ENCODE measurements around the gene PUS1. TPM values are rescaled to one million over a fixed set of nuclear protein-coding genes. Genes with fewer than 3 reads are reported as not detected.
"Not testable (repeated sequence)": the region's sequence is repeated elsewhere in the genome, so short reads cannot be mapped to it uniquely, and the experiment has no call there.

Gene PUS1
- total RNA-seq, 2 donors from 2014 or later, result 23.6 TPM

DNA sequence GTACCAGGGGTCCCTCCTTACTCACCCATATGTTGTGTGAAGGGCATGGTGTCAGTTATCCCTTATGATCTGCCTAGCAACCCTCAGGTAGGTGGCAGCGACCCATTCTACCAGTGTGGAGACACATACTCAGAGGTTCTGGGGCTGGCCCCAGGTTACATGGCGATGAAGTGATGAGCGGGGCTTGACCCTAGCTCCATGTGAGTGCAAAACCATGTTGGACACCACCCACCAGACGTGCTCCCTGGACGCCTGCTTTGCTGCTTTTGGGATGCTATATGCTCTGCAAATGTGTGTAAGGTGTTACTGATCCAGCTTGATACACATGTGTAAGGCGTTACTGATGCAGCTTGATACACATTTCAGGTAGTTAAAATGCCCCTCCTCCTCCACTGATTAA lies 54.0 kb downstream of the PUS1 start:
- Mint-ChIP-seq H3K36me3 (ENCODE audit: low read depth) (peaks cover 15% of the 10 kb centered on the region), H3K27me3 (no peaks in the 10 kb centered on the region), H3K4me3 (no peak overlapping the region), H3K4me1 (peaks cover 7% of the 10 kb centered on the region), H3K27ac (no peak overlapping the region)
- no peak for ATAC-seq
- DNase-seq, result no peak
- no peaks in the 10 kb centered on the region for H3K9me3 ChIP-seq (ENCODE audit: control insufficient read depth, low read length, poor library complexity, severe bottlenecking)

DNA sequence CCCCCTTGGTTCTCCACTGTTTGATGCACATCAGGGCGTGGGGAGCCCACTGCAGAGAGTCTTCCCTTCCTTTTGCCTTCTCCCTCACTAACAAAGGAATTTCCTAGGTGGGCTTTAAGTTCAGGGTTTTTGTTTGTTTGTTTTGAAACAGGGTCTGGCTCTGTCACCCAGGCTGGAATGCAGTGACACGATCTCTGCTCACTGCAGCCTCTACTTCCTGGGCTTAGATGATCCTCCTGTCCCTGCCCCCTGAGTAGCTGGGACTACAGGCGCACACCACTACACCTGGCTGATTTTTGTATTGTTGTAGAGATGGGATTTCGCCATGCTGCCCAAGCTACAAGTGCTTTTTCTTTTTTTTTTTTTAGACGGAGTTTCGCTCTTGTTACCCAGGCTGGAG lies 54.5 kb downstream of the PUS1 start:
- Mint-ChIP-seq H3K36me3 (ENCODE audit: low read depth) (peaks cover 15% of the 10 kb centered on the region), H3K27ac (no peak overlapping the region), H3K4me3 (no peak overlapping the region), H3K27me3 (no peaks in the 10 kb centered on the region), H3K4me1 (peaks cover 5% of the 10 kb centered on the region)
- ATAC-seq (no peak), DNase-seq (no peak)
- no peaks in the 10 kb centered on the region for H3K9me3 ChIP-seq (ENCODE audit: control insufficient read depth, low read length, poor library complexity, severe bottlenecking)

DNA sequence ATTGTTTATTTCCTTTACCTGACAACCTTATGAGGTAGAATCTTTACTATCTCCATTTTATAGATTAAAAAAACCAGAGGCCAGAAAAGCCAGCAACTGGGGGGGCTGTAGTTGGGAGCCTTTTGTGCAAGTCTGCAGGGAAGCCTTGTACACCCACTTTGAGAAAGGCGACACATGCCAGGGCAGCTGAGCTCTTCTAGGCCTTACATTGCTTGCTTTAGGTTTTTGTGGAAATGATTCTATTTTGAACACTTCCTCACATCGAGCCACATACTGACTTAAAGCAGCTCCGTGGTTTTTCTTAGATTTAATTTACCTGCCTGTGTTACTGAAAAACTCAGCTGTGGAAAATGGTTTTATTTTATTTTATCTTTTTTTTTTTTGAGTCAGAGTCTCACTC lies 55.3 kb downstream of the PUS1 start:
- Mint-ChIP-seq H3K27ac (no peak overlapping the region), H3K27me3 (no peaks in the 10 kb centered on the region), H3K36me3 (ENCODE audit: low read depth) (peaks cover 17% of the 10 kb centered on the region), H3K4me1 (peaks cover 5% of the 10 kb centered on the region), H3K4me3 (no peak overlapping the region)
- no peaks in the 10 kb centered on the region for H3K9me3 ChIP-seq (ENCODE audit: control insufficient read depth, low read length, poor library complexity, severe bottlenecking)
- DNase-seq (no peak), ATAC-seq (no peak)

DNA sequence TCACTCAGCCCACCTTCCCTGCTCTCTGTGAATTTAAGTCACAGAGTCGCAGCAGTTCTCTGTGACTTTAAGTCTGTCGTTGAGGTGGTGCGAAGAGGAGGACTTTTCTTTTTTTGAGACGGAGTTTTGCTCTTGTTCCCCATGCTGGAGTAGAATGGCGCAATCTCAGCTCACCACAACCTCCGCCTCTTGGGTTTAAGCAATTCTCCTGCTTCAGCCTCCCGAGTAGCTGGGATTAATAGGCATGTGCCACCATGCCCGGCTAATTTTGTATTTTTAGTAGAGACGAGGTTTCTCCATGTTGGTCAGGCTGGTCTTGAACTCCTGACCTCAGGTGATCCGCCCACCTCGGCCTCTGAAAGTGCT lies 56.4 kb downstream of the PUS1 start:
- DNase-seq; H3K9me3 ChIP-seq (ENCODE audit: control insufficient read depth, low read length, poor library complexity, severe bottlenecking); H3K4me3 Mint-ChIP-seq; H3K27me3 Mint-ChIP-seq; H3K27ac Mint-ChIP-seq; H3K4me1 Mint-ChIP-seq; ATAC-seq: not testable (repeated sequence)
- peaks cover 20% of the 10 kb centered on the region for H3K36me3 Mint-ChIP-seq (ENCODE audit: low read depth)

DNA sequence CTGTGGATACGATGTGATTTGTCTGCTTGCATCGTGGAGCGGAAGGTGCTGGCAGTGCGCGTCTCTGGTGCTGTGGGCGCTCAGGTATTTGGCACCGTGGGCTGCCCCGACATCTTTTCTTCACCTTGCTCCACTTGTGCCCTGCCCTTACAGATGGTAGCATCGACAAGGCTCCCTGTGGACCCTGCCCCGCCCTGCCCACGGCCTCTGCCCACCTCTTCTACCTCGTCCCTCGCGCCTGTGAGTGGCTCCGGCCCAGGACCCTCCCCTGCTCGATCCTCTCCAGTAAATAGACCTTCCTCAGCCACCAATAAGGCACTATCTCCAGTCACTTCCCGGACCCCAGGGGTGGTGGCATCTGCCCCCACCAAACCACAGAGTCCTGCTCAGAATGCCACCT lies 57.3 kb downstream of the PUS1 start:
- no peak overlapping the region for H3K4me3 Mint-ChIP-seq
- DNase-seq (no peak), ATAC-seq (no peak)
- no peaks in the 10 kb centered on the region for H3K4me1 Mint-ChIP-seq
- peaks cover 17% of the 10 kb centered on the region for H3K36me3 Mint-ChIP-seq (ENCODE audit: low read depth)
- no peaks in the 10 kb centered on the region for H3K27me3 Mint-ChIP-seq
- H3K9me3 ChIP-seq (ENCODE audit: control insufficient read depth, low read length, poor library complexity, severe bottlenecking), result no peaks in the 10 kb centered on the region
- H3K27ac Mint-ChIP-seq, result no peak overlapping the region

DNA sequence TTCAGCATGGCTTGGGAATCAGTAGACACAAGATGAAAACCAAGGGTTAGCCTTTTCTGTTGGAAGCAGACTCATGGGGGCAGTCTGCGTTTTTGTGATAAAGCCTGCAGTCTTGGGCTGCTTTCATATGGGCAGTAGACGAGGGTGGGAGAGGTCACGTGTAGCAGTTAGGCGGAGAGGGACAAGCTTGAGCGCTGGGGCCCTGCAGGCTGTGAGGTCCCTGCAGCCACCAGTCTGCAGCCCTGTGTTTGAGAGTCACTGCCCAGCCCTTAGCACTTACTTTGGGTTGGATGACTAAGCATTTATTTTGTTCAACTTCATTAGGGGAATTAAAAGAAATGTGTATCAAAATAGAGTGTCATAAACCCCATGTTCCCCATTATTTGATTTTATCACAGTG lies 57.8 kb downstream of the PUS1 start:
- Mint-ChIP-seq H3K4me3 (no peak overlapping the region), H3K4me1 (no peaks in the 10 kb centered on the region), H3K27me3 (no peaks in the 10 kb centered on the region), H3K36me3 (ENCODE audit: low read depth) (peaks cover 14% of the 10 kb centered on the region), H3K27ac (peak overlapping the region; percentile 6)
- H3K9me3 ChIP-seq (ENCODE audit: control insufficient read depth, low read length, poor library complexity, severe bottlenecking), result no peaks in the 10 kb centered on the region
- DNase-seq (no peak), ATAC-seq (no peak)

DNA sequence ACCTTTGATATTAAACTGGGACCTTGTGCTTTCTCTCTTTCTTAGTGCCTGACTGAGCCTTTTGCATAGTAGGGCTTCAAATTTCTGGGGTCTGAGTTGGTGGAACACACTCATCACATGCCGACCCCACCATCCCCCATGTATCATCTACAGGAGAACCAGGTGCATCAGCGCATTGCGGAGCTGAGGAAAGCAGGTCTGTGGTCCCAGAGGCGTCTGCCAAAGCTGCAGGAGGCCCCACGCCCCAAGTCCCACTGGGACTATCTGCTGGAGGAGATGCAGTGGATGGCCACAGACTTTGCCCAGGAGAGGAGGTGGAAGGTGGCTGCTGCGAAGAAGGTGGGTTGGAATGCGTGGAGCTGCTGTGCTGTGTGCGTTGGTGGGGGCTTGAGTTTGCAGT lies 58.5 kb downstream of the PUS1 start:
- no peak for ATAC-seq
- no peak for DNase-seq
- Mint-ChIP-seq H3K36me3 (ENCODE audit: low read depth) (peaks cover 16% of the 10 kb centered on the region), H3K4me3 (no peak overlapping the region), H3K4me1 (no peaks in the 10 kb centered on the region), H3K27me3 (no peaks in the 10 kb centered on the region), H3K27ac (peak overlapping the region; percentile 6)
- no peaks in the 10 kb centered on the region for H3K9me3 ChIP-seq (ENCODE audit: control insufficient read depth, low read length, poor library complexity, severe bottlenecking)

DNA sequence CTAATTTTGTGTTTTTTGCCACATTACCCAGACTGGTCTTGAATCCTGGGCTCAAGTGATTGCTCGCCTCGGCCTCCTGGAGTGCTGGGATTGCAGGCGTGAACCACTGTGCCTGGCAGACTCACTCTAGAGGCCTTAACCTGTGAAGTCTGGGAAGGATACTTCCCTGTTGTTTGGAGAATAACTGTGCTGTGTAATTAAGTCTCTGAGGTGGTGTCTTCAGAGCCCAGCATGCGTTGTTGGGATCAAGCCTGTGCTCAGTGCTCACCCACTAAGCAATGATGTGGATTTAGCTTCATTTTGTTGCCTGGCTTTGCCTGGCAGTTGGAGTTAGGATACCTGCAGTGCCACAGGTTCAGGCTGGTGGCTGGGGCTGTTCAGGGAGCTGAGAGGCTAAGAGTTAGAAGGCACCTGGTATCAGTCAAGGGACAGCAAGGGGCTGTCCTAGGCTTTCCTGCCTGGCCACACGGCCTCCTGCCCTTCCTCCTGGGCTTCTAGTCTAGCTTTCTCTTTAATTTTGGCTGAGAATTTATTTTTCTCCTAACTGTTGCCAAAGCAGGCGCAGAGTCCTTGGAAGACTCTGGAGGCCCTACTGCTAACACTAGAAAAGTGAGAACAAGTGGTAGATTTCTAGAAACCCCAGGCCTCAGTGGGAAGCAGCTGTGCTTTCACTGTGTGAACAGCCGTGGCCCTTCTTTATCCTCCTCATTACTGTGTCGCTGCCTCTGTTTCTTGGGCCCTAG lies 59.1 kb downstream of the PUS1 start:
- DNase-seq, result no peak
- no peaks in the 10 kb centered on the region for H3K4me1 Mint-ChIP-seq
- no peaks in the 10 kb centered on the region for H3K9me3 ChIP-seq (ENCODE audit: control insufficient read depth, low read length, poor library complexity, severe bottlenecking)
- peaks cover 17% of the 10 kb centered on the region for H3K36me3 Mint-ChIP-seq (ENCODE audit: low read depth)
- H3K4me3 Mint-ChIP-seq, result no peak overlapping the region
- H3K27me3 Mint-ChIP-seq, result no peaks in the 10 kb centered on the region
- H3K27ac Mint-ChIP-seq, result peak overlapping the region; percentile 6
- ATAC-seq, result no peak

DNA sequence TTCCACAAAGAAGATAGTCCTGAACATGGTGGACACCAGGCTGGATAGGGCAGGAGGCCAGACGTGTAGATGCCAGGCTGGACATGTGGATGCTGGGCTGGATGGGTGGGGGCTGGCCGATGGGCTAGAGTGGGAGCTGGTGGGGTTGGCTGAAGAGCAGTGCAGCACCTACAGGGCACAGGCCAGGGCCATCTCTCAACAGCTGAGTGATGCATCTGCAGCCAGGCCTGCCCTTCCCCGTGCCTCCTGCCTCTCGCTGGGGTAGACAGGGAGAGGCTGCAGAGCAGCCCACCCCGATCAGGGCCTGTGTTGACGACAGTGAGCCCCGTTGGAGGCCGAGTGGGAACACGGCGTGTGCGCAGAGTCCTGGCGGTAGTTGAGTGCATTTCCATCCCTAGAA lies 59.9 kb downstream of the PUS1 start:
- H3K27ac Mint-ChIP-seq, result peak overlapping the region; percentile 11
- DNase-seq, result no peak
- no peaks in the 10 kb centered on the region for H3K27me3 Mint-ChIP-seq
- no peak overlapping the region for H3K4me3 Mint-ChIP-seq
- no peak for ATAC-seq
- H3K9me3 ChIP-seq (ENCODE audit: control insufficient read depth, low read length, poor library complexity, severe bottlenecking), result no peaks in the 10 kb centered on the region
- peaks cover 7% of the 10 kb centered on the region for H3K4me1 Mint-ChIP-seq
- peaks cover 21% of the 10 kb centered on the region for H3K36me3 Mint-ChIP-seq (ENCODE audit: low read depth)

DNA sequence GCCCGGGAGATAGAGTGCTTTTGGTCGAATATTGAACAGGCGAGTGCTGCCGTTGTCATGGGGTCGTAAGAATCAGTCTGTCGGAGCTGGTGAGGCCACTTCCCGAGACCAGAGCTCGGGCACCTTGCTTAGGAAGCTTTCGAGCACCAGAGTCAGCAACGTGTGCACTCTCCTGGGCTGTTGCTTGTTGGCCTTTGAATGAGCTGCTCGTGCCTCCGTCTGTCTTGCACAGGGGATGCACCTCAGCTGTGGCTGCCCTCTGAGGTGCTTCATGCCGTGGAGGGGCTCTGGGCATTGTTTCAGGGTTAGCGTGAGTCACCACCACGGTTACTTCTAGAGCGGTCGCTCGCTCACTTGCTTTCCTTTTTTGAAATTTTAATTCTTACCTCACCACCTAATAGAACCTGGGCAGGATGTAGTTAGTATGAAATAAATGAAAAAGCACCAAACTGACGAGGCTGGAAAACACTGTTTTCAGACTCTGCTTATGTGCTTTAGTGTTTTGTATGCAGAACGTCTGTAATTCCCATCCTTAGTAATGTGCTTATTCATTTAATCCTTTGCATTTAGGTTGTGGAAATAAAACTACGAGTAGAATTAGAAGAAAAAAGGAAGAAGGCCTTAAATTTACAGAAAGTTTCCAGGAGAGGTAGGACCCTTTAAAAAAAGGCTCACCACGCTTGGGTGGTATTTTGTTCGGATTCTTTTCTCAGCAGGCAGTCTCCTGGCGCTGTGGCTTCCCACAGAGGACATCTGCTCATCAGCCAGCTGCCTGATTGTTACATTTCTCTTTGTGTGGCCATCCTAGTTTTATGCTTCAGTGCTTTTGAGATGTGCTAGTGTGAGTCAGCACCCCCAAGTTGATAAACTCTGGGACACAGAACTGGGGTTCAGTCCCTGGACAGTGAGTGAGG lies 61.2 kb downstream of the PUS1 start:
- Mint-ChIP-seq H3K36me3 (ENCODE audit: low read depth) (peaks cover 25% of the 10 kb centered on the region), H3K27ac (peak overlapping the region; percentile 51)

DNA sequence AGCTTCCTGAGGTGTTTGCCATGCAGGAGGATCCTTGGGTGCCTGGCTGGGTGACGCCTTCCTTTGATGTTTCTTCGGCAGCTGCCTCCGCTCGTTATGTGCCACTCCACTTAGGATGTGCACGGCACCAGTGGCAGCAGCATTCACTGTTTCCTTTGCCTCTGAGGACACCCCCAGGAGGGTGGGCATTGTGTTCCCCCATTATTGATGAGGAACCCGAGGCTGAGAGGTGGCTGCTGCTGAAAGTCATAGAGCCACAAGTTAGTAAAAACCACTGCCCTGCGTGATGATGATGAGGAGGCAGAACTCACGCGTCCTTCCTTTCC lies 61.9 kb downstream of the PUS1 start:
- Mint-ChIP-seq H3K27ac (peak overlapping the region; percentile 51), H3K36me3 (ENCODE audit: low read depth) (peaks cover 25% of the 10 kb centered on the region), H3K27me3 (no peaks in the 10 kb centered on the region), H3K4me1 (peaks cover 10% of the 10 kb centered on the region), H3K4me3 (no peak overlapping the region)
- no peaks in the 10 kb centered on the region for H3K9me3 ChIP-seq (ENCODE audit: control insufficient read depth, low read length, poor library complexity, severe bottlenecking)
- ATAC-seq (no peak), DNase-seq (no peak)

More for the DNA sequence above, 61.2 kb downstream of the PUS1 start:
- ATAC-seq (no peak), DNase-seq (no peak)
- Mint-ChIP-seq H3K27me3 (no peaks in the 10 kb centered on the region), H3K4me1 (peaks cover 10% of the 10 kb centered on the region), H3K4me3 (no peak overlapping the region)
- H3K9me3 ChIP-seq (ENCODE audit: control insufficient read depth, low read length, poor library complexity, severe bottlenecking), result no peaks in the 10 kb centered on the region

DNA sequence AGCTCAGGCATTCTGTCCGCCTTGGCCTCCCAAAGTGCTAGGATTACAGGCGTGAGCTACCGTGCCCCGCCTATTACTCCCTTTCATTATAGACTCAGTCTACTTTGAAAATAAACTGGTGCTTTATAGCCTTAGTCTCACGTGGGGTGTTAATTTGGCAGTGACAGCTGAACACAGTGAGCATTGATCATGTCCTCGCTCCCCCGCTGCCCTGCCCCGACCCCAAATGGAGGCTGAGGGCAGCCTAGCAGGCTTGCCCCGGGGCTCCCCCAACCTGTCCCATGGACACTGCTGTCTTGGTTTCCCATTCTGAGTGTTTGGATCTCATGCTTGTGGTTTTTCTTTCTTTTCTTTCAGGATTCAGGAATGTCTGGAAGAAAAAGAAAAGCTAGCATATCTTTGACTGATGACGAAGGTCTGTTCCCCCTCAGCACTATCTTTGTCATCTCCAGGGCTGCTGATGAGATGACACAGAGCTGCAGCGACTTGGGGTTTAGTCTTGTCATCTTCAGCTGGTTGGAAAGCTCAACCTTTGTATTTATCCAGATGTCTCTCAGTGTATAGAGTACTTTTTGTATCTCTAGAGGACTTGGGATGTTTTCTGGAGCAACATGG lies 62.8 kb downstream of the PUS1 start:
- H3K36me3 Mint-ChIP-seq (ENCODE audit: low read depth), result peaks cover 25% of the 10 kb centered on the region
- H3K27me3 Mint-ChIP-seq, result no peaks in the 10 kb centered on the region
- no peak overlapping the region for H3K27ac Mint-ChIP-seq
- H3K4me1 Mint-ChIP-seq, result peaks cover 12% of the 10 kb centered on the region
- DNase-seq (no peak), ATAC-seq (no peak)
- no peak overlapping the region for H3K4me3 Mint-ChIP-seq
- H3K9me3 ChIP-seq (ENCODE audit: control insufficient read depth, low read length, poor library complexity, severe bottlenecking), result no peaks in the 10 kb centered on the region

DNA sequence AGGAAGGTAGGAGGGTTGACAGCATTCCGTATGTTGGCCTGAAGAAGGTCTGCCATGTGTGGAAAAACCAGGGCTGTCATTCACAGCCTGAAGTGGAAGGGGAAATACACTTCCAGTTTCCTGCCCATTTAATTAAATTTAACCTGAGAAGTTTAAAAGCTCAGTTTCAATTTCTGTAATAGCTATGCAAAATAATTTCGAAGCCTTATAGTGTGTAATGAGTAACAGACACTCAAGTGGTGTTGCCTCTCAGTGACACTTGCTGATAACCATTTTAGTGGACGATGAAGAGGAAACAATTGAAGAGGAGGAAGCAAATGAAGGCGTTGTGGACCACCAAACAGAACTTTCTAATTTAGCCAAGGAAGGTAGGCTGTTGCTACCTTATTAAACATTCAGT lies 65.5 kb downstream of the PUS1 start:
- Mint-ChIP-seq H3K4me1 (peaks cover 12% of the 10 kb centered on the region), H3K27ac (peak overlapping the region; percentile 95), H3K4me3 (no peak overlapping the region), H3K36me3 (ENCODE audit: low read depth) (peaks cover 19% of the 10 kb centered on the region), H3K27me3 (no peaks in the 10 kb centered on the region)
- H3K9me3 ChIP-seq (ENCODE audit: control insufficient read depth, low read length, poor library complexity, severe bottlenecking), result no peaks in the 10 kb centered on the region
- no peak for ATAC-seq
- DNase-seq, result no peak

Data from T-helper 17 cell (primary cell).